GM04504 (cell line): ENCODE data around the gene ARMC6.
A peak's percentile ranks its signal among the peaks of the same experiment; 100 is the strongest.

Source experiments
- DNase-seq: peaks from one replicate; pipeline ENCODE4 v3.0.0-alpha.2; 2012; ENCODE audit warnings: low read depth

The ARMC6 gene

DNA sequence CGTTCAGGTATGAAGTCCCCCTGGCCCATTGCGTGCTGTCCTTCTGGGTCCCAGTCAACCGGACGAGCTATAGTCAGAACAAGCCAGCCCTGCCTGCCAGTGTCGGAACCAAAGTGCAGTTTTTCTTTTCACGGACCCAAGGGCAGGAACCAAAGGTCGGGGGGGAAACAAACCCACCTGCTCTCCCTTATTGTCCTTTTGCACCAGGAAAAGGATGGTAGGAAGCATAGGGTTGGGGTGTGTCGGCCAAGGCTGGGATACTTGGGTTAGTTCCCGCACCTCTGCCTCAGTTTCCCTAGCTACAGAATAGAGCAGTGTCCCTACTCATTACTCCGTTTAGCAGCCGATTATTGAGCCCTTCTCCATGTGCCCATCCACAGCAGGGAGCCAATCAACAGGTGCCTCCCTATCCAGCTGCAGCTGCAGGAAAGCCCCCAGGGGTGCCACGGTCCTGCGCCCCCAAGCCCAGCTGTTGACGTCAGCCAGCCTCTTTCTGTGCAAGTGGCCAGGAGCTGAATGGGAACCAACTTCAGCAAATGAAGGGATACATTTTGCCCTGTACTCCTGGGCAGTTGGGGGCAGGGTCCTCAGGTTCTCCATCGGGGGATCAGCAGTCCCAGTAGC, 21.0 kb downstream of the ARMC6 start:
- no peak for DNase-seq

DNA sequence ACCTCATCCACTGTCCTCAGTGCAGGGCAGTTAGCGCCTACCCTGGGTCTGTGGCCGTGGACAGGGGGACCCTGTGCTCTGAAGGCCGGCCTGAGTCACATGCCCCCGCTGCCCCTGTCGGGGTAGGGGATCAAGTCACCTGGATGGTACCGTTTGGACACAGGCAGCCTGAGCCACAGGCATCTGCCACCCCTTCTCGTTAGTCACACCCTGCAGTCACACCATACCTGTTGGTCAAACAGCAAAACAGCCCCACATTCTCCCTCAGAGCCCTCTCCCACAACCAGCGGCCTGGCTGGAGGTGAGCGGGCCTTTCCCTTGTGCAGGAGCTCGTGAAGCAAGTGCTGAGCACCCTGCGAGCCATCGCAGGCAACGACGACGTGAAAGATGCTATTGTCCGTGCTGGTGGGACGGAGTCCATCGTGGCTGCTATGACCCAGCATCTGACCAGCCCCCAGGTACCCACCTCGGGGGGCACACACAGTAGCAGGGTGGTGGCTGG, 21.6 kb downstream of the ARMC6 start:
- no peak for DNase-seq

DNA sequence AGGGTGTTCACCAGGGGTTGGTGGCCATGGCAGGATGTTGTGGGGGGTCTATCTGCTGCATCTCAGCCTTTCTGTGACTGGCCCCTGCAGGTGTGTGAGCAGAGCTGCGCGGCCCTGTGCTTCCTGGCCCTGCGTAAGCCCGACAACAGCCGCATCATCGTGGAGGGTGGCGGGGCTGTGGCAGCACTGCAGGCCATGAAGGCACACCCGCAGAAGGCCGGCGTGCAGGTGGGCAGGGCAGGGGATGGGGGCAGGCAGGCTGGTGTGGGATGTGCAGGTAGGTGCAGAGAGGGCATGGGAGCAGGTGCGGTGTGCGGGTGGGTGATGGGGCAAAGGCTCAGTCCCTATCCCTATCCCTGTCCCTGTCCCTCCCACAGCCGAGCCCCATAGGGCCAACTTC, 22.3 kb downstream of the ARMC6 start:
- DNase-seq: no peak

DNA sequence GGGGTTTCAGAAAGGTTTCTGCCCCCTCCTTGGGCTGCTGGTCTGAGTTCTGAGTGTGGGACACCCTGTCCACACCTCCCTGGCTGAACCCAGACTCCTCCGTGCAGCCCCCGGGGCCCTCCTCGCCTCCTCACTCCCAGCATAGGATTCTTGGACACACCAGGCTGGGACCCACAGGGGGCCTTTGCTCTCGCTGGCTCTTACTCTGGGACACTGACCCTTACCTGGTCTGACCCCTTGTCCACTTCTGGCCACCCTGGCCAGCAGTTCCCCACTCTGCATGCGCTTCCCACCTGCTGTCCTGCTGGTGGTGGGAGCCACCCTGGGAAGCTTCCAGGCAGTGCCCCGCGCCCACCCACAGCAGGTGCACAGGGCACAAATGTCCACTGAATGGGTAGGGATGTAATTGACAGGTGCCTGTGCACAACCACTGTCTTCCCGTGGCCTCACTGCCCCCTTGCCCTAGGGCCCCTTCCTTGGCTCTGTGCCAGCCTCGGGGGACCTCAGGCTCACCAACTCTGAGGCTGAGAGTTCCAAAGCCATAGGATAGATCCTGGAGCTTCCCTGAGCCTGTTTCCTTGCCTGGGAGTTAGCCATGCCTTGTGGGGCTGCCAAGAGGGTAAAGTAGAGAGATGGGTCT, 23.4 kb downstream of the ARMC6 start:
- DNase-seq: no peak

DNA sequence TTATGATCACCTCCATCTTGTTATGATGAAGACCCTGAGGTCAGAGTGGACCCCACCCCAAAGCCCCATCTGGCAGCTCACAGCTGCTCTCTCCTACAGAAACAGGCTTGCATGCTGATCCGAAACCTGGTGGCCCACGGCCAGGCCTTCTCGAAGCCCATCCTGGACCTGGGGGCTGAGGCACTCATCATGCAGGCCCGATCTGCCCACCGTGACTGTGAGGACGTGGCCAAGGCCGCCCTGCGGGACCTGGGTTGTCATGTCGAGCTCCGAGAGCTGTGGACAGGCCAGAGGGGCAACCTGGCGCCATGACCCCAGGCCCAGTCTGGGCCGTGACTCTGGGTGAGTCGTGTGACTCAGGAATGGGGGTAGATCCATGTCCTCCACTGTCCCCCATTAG, 23.9 kb downstream of the ARMC6 start:
- no peak for DNase-seq

DNA sequence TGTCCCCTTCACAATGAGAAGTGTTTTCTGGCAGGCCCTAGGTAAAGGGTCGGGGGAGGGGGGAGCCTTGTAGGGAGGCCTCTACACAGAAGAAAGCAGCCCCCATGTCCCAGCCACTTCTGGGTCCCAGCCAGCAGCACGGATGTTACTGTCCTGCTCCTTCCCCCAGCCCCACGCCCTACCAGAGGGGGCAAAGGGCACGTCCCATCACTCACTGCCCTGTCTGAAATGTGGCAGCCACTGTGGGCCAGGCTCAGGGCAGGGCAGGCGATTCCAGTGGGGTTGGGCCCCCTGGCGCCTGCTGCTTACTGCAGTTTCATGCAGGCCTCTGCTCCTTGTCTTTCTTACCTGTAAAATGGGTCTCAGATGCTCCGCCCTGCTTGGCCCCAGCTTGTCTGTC, 24.3 kb downstream of the ARMC6 start:
- DNase-seq: no peak

DNA sequence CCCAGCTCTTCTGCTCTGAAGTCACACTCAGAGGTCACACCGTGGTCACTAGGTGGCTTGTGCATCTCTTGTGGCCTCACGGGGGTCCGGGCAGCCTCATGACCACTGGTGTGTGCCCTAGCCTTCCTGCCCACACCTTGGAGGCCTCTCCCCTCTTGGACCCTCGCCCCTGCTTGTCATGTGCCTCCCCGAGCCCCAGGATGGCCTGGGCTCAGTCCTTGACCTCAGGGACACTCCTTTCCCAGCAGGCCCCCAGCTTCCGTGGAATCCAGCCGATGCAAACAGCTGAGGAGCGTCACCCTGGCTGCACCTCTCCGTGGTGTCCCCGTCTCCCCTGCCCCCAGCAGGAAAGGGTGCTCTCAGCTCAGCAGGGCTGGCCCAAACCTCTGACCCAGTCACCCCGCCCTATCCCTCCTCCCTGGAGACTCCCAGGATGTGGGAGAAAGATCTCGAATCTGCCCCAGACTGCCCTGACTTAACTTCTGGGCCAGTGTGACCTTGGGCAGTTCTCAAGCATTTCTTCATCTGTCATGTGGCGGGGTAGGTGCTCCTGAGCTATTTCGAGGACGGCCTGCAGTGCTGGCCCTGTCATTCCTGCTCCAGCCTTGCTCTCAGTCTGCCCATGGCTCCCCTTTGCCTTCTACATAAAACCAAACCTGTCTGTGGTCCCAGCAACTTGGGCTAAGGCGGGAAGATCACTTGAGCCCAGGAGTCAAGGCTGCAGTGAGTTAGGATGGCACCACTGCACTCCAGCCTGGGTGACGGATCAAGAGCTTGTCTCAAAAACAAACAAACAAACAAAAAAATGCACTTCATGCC, 25.8 kb downstream of the ARMC6 start:
- DNase-seq: no peak

DNA sequence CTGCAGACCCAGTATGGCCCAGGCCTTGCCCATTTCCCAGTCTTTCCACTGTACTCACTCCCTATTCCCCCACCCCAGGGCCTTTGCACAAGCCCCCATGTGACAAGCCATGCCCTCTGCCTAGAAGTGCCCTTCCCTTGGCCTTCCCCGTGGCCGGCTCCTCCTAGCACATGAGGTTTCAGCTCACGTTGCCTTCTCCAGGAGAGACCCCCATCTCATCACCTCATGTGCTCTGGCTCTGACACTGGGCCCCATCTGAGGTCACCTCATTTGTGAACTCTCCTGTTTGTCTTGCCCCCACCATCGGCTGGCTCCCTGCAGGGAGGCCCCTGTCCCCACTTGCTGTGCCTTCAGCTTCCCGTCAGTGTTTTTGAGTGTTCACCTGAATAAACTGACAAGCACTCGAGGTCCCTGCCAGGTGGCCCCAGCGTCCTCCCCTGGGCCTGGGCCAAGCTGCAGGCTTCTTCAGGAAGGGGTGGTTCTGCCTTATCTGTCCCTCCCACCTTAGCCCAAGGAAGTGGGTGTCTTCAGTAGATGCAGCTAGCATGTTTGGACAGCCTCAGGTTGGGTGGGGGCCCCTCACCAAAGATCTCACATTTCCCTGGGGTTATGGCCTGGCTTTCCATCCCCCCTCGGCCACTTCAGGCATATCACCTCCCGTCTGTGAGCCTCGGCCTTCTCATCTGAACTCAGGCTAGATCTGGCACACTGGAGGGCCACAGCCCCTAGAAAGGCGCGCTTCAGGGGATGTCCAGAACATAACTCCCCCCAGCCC, 26.6 kb downstream of the ARMC6 start:
- DNase-seq: no peak

DNA sequence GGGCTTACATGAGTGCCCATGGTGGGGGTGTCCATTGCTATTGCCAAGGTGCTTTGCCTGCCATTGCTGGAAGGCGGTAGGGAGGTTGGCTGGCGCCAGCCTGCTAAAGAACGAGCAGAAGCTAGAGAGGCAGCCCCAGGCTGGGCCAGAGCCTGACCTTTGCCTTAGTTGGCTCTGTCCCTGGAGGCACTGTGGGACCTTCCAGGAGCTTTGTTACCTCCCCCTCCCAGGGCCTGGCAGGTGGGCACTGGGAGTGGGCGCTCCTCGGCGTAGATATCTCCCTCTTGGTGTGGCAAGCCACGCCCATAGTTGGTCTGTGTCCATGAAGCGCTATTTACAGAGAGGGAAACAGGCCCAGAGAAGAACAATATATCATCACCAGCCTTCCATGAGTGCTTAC, 28.1 kb downstream of the ARMC6 start:
- DNase-seq: no peak

DNA sequence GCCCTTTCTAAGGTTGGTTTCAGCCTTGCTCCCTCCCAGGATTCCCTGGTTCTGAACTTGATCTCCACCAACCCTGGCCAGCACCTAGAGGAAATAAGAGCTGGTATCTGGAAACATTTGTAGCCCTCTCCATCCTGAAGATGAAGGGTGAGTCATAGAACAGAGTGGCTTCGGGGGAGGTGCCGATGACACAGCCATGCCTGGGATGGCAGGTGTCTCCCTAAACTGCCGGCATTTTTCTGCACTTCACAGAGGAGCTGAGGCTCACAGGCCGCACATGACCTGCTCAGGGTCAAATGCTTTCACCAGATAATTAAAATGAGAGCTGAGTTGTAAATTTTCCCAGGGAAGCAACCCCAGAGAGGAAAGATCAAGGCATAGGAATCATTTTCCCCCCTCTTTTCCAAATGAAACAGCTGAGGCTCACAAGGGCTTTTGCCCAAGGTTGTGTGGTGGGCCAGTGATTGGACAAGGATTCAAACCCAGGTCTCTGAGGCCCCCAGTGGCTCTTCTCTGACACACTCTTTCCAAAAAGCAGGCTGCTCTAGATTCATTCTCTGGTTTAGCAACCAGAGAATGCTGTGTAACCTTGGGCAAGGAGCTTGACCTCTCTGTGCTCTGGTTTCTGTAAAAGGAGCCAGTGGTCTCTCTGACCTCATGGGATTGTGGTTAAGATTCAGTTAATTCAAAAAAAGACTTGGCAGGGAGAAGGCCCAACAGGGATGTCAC, 29.2 kb downstream of the ARMC6 start:
- DNase-seq: no peak

DNA sequence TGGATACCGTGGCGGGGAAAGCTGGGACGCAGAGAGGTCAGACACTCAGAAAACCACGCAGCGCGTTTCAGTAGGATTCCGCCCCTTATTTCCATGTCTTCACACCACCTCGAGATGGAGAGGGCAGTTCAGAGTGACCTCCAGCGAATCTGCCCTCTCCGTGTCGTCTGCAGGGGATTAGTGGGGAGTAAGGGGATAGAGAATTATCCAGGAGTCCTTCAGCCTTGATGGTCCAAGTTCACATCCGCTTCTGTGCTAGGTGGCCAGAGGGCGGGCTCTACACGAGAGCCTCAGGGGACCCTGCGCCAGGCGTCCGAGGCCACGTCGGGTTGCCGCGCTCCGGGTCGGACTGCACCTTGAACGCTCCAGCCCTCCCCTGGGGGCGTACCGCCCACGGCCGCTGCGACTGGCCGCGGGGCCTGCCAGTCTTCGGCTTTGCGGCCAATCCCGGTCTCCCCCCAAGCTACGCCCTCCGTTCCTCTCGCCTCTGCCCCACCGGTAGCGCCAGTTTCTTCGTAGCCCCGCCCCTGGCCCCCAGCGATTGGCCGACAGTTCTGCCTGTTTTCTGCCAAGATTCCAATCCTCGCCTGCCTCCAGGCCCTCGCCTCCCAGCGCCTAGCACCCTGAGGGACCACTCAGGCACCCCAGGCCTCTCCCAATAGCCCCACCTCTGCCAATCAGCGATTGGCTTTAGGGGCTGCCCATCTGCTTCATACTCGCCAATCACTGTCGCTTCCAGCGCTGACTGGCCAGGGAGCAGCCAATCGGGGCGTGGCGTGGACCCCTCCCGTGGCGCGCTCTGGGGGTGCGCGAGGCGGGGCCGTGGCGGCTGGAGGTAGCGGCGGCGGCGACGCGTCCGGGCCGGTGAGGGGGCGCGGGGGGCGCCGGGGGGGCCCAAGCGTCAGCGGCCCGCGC, 30.0 kb downstream of the ARMC6 start, which contains the start of gene SLC25A42:
TSS of gene SLC25A42 (plus strand) at position 812 of the 915 bp plus-strand sequence. CDS start 32,131 bp downstream, outside the sequence.
- peak; percentile 100 for DNase-seq

DNA sequence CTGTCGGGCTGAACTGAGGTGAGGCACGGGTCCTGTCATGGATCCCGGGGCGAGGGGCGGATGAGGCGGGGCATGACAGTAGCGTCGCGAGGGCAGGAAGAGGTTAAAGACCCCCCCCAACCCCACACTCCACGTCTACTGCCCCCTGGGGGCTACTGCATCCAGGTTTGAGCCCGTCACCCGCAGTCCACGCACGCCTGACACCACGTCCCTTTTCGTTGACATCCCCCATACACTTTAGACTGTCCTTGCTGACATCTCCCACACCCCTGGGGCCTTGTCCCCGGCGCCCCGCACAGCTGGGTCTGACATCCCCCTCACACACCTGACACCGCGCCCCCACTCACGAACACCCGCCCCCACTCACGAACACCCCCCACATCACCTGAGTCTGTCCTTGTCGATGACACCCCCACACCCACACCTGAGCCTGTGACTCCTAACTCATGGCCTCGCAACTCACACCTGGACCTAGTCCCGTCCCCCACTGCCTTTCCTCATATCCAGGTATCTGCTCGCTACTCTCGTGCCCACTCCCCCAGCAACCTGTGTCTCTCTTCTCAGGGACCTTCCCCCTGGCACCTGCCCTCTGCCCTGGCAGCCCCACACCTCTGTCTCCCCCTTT, 30.8 kb downstream of the ARMC6 start:
- no peak for DNase-seq

DNA sequence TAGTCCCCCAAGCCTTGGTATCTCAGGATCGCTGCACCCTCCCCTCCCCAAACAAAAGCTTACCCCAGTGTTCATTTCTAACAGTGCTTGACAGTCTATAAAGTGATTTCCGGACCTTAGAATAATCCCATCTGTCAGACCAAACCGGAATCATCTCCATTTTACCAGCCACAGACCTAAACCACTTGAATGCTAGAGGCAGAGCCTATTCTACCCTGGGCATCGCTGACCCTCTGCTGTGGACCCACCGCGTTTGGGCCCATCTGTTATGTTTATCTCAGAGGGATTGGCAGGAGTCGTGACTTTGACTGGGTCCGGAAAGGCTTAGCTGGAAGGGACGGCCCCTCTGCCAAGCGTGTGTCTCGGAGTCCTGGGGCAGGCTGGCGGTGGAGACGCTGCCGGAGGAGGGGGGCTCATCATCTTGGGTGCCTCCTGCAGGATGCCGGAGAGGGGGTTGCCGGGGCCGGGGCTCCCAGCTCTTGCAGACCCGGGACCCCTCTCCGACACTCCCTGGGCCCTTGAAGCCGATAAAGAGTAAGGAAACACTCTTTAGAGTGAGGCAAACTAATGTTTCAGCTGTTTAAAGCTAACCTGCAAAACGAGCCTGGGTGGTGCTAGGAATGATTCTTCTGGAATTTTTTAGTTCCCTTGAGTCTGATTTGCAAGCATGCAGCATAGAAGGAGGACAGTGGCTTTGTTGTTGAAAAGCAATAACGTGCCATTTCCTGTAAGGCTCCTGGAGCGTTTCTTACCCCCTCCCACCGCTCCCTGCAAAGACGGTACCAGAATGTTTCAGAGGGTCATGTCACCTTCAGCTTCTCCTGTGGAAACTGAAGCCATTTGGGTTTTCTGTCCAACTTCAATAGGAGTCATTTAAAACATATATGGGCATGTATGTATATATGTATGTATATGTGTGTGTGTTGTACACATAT, 31.7 kb downstream of the ARMC6 start:
- no peak for DNase-seq

DNA sequence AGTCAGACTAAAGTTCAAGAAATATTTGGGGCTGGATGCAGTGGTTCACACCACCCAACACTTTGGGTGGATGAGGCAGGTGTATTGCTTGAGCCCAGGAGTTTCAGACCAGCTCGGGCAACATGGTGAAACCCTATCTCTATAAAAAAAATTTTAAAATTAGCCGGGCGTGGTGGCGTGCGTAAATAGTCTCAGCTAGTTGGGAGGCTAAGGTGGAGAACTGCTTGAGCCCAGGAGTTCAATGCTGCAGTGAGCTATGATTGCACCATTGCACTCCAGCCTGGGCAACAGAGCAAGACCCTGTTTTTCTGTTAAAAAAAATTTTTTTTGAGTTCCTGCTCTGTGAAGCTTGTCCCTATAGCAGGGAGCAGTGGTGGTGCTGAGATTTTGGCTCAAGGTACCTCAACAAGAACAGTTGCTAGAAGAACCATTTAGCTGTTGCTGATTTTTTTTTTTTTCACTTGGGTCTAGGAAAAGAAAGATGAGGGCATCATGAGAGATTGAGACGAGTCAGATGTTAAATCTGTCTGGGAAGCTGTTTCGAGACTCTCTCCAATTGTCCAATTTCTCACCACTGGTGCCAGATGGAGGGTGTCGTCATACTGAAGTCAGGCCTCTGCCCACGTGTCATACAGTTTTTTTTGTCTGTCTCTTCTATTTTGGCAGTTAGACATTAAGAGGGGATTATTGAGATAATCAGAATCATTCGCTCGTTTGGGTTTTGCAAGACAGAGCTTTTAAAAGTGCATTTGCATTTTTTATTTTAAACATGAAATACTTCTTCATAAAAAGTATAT, 34.1 kb downstream of the ARMC6 start:
- no peak for DNase-seq

DNA sequence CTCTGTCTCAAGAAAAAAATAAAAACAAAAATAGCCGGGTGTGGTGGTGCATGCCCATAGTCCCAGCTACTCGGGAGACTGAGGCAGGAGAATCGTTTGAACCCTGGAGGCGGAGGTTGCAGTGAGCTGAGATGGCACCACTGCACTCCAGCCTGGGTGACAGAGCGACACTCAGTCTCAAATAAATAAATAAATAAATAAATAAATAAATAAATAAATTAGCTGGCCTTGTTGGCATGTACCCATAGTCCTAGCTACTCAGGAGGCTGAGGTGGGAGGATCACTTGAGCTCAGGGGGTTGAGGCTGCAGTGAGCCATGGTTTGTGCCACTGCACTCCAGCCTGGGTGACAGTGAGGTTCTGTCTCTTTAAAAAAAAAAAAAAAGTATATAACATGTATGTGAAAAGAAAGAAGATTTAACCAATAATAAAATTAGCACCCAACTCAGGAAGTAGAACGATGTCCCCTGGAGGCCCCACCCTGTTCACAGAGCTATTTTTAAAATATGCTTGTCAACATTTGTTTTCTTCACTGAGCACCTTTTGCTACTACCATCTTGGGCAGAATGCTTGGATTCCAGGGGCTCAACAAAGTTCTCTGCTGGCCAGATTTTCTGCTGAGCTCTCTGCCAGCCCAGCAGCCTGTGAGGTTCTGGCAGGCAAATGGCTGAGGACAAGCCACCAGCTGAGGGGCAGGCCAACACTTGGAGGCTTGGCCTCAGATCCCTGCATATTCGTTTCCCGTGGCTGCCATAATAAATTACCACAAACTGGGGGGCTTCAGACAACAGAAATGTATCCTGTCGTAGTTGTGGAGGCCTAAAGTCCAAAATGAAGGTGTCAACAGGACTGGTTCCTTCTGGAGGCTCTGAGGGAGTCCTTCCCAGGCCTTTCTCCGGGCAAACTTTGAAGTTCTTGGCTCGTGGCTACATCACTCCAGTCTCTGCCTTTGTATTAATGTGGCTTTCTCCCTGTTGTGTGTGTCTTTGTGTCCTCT, 35.6 kb downstream of the ARMC6 start:
- no peak for DNase-seq

DNA sequence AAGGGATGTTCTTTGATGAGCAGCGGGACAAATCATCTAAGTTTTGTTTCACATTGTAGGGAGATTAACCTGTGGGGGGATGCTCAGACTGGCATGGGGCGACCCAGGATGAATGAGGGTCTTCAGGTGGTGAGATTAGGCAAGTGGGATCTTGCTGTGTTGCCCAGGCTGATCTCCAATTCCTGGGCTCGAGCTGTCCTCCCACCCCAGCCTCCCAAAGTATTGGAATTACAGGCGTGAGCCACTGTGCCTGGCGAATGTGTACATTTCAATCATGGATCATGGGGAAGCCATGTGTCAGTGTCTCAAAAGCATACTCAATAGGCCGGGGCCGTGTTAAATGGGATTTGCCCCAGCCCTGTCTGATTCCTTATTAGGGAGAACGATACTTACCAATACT, 38.5 kb downstream of the ARMC6 start:
- no peak for DNase-seq
